Stimulated activated naive B cell treated with anti-CD40 and anti-IgM and Interleukin-4, amounts not matched to agents 10 μg/mL and 1 μg/mL and 100 μg/mL, for 72 hours (primary cell): Measurements from ENCODE around the gene CFL1.

Source experiments
- ATAC-seq, 2 donors: fragments of 150-1000 bp; cut with Tn5 transposase; replicated peaks; 2 replicates each; pipeline ENCODE4 v1.10.0; 2021; ENCODE audit warnings: moderate library complexity in 1 of 2
- DNase-seq: peaks from one replicate; pipeline ENCODE4 v3.0.0; 2021
- H3K27ac Mint-ChIP-seq: one replicate; pipeline ENCODE4 v1.8.0; 2022; ENCODE audit warnings: mild to moderate bottlenecking, mixed read lengths
- H3K27me3 Mint-ChIP-seq, 2 donors: one replicate each; pipeline ENCODE4 v1.8.0; 2022; ENCODE audit warnings: mixed read lengths in 2 of 2
- H3K36me3 Mint-ChIP-seq, 2 donors: one replicate each; pipeline ENCODE4 v1.8.0; 2022; ENCODE audit warnings: mixed read lengths in 2 of 2, mild to moderate bottlenecking in 1 of 2
- H3K4me1 Mint-ChIP-seq, 2 donors: one replicate each; pipeline ENCODE4 v1.8.0; 2022; ENCODE audit warnings: mixed read lengths in 2 of 2, mild to moderate bottlenecking in 1 of 2
- H3K4me3 Mint-ChIP-seq, 2 donors: one replicate each; pipeline ENCODE4 v1.8.0; 2022; ENCODE audit warnings: mild to moderate bottlenecking in 2 of 2, mixed read lengths in 2 of 2, moderate library complexity in 1 of 2
- H3K9me3 Mint-ChIP-seq, 2 donors: one replicate each; pipeline ENCODE4 v1.8.0; 2022; ENCODE audit warnings: mixed read lengths in 2 of 2, mild to moderate bottlenecking in 1 of 2

Gene CFL1

GRCh38 chr11:65808744-65809341, 49.1 kb downstream of the CFL1 start:
- peaks cover 0 to 5% of the 10 kb centered on the region in 2 donors for H3K4me1 Mint-ChIP-seq
- H3K27ac Mint-ChIP-seq: no peak overlapping the region
- no peaks in the 10 kb centered on the region for H3K9me3 Mint-ChIP-seq
- H3K27me3 Mint-ChIP-seq: peaks cover 13 to 14% of the 10 kb centered on the region in 2 donors
- H3K36me3 Mint-ChIP-seq: no peaks in the 10 kb centered on the region
- H3K4me3 Mint-ChIP-seq: no peak overlapping the region
- ATAC-seq (no peak), DNase-seq (no peak)

- no peak overlapping the region for H3K4me3 Mint-ChIP-seq
- peaks cover 26 to 27% of the 10 kb centered on the region in 2 donors for H3K27me3 Mint-ChIP-seq
- ATAC-seq (no peak), DNase-seq (no peak)
- H3K9me3 Mint-ChIP-seq: no peaks in the 10 kb centered on the region
- H3K36me3 Mint-ChIP-seq: no peaks in the 10 kb centered on the region
- no peak overlapping the region for H3K27ac Mint-ChIP-seq
- H3K4me1 Mint-ChIP-seq: peaks cover 10% of the 10 kb centered on the region in 2 donors
Observed at GRCh38 chr11:65806979-65807378, 51.0 kb downstream of the CFL1 start.
